NCI-H748 (cell line): ENCODE results near the gene DENND1A.

Experiments
- DNase-seq: peaks from one replicate; lab custom pipeline; 2025; ENCODE audit not compliant: unreplicated experiment; lab: John Stamatoyannopoulos, UW

DENND1A gene

DNA sequence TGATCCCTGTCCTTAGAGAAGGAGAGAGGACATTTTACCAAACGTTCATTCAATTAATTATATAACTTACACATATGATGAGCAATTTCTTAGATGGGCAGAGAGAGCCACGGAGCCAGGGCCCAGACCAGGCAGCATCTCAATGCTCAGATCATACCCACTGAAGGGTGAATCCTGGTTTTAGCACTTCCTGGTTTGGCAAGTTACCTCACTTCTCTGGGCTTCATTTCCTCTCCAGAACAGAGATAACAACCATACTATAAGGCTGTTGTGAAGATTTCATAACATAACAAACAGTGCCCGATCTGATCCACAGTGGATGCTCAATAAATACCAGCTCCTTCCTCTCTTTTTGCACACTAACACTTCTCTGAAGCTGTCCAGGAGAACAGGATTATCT is 271.1 kb downstream of the DENND1A start:
- no peak for DNase-seq

DNA sequence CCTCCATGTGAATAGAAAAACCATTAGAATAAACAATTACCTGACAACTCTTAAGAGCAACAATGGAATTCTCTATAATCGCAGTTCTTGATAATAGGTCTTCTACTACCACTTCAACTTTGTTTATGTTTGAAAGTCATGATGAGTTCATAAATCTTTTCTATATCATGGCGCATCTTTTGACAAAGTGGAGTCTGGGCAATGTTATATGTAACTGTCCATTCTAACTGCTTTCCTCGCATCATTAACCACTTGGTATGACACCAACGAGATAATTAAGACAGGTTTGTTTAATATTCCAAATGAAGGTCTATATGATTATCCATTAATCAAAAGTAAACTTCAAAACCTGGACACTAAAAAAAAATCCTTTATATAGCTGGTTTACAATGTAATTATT is 272.0 kb downstream of the DENND1A start:
- DNase-seq, result peak; percentile 73

DNA sequence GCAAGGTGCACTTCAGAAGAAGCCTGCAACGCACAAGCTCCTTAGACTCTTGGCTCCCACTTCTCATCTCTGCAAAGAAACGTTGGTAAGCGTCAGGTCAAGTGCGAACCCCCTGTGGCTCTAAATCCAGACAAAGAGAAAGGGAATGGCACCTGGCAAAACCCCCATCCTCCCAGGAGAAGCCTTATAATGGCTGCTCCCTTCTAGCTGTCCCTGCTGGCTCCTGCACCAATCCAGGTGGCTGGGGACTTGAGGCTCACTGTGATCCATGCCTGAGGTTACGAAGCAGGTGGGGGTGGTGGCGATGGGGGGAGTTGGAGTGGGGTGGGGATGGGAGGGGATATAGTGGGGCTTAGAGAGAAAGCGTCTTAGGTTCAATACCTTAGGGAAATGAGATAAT is 272.8 kb downstream of the DENND1A start:
- DNase-seq, result no peak

DNA sequence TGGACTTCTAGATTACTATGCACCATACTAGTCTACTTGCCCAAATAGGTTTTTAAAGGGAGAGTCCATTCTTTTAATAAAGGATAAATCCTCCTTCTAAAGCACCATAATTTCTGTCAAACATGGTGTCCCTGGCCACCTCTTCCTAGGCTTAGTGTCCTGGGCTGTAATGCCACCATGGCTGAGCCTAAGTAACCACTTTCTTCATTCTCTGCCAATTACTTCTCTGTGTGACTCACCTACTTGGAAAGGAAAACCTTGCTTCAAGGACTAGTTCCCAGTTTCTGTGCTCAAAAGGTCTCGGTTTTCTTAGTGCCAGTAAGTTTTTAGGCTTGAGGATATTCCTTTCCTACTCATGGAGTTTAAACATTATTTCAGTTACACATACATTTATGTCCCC is 273.4 kb downstream of the DENND1A start:
- no peak for DNase-seq

DNA sequence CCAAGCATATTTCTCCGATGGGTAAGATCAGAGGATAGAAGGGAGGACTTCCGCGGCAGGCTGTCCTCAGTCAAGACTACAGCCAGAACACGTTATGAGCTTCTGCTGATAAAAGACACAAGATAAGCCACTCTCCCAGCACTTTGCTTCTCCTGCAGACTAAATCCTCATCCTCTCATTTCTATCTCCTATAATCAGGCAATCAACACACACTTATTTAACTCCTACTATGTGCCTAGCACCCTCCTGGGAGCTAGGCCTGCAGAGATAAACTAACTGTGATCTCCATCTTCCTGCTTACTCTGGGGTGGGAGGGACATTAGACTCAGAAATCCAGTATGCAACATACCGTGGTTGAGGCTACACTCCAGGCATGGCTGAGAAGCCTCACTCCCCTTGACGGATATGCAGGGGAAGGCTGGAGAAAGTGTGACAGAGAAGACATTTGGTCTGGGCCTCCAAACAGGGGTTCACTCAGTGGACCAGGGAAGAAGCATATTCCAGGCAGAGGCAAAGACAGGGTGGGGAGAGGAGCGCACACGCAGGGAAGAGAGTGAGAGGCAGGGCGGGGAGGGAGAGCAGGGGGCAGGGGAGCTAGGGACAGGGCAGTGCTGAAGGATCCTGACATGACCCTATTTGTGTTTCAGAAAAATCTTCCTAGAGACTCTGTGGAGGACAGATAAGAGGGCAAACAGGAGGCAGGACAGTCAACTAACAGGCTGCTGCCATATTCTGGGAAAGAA is 274.1 kb downstream of the DENND1A start:
- DNase-seq, result no peak

DNA sequence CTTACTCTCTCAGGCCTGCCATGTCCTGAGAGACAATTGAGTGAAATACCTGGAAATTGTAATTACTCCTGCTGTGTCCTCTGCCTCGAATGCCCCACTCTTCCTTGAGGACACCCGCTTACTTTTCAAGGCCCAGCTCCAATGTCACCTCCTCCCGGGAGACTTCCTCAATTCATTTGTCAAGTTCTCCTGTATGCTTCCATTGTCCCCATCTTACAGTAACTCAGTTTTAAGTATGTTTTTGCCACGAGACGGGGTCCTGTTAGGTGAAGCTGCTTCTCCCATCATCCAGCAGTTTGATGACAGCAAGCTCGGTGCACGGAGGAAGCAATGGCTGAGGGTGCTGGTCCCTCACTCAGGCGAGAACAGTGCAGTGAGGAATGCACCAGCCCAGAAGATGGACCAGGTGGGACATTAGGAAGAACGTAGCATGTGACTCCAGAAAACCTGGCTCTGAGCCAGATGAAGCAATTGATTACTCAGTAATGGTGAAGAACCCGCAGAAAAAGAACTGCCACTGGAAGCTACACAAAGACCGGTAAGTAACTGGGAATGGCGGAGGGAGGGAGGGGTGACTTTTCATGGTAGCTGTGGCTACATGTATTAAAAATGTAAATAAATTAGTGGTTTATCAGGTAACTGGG is 274.8 kb downstream of the DENND1A start:
- peak; percentile 45 for DNase-seq

DNA sequence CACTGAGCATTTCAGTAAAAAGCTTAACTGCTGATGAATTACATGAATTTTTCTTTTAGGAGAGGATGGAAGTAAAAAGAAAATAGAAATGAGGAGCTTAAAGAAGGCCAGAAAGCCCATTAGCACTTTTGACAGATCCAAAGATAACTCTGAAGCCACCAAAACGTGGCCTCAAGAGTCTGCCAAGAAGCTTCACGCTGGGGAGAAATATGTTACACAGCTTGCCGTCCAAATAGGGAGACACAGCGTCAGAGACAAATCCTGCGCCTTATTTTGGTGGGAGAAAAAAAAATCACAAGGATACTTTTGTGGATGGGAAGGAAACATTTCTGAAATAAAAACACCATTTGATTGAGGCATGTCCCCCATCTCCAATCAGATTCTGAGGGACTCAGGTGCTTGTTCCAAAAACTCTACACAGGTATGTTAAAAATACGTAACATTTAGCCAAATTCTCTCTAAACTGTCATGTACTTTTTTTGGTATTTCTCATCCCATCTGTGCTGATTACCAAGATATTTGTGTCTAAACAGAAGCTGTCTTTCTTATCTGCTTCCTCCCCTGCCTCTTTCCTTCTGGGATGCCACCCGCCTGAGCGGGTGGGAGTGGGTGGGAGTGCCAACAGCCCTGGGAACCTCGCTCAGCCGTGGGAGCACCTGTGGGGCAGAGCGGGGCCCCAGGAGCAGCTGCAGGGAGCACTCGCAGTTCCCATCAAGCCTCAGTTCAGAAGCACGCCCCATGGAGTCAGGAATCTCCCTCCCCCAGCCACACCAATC is 275.5 kb downstream of the DENND1A start:
- DNase-seq, result no peak

DNA sequence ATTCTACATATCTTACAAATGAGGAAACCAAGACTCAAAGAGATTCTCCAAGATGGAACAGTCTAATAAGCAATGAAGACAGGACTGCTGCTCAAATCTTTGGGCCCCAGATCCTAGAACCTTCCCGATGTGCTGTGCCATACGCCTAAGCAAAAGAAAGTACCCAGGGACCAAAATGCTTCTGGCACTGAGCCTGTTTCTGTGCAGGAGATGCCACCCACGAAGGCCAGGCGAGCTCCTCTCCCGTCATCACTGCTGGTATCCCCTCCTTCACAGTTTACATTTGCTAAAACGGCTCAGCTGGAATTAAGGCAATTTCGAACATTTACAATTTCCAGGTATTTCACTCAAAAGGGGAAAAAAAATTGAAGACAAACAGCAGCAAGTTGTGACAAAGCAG is 277.5 kb downstream of the DENND1A start:
- no peak for DNase-seq

DNA sequence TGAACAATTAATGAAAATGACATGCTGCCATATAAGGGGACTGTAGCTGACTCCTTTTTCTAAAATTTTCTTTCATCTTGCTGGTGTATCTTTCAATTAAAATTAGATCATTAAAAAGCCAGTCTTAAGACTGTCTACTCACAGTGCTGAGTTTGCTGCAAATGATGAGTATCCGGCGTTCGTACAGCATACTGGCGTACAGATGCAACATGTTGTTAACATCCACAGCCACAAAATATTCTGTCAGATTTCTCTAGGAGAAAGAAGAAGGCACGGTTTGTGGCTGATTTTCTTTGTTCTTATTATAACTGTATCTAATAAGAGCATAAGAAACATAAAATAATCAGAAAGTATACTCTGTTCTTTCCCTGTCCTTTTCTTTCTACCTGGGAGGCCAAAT is 278.1 kb downstream of the DENND1A start:
- no peak for DNase-seq

DNA sequence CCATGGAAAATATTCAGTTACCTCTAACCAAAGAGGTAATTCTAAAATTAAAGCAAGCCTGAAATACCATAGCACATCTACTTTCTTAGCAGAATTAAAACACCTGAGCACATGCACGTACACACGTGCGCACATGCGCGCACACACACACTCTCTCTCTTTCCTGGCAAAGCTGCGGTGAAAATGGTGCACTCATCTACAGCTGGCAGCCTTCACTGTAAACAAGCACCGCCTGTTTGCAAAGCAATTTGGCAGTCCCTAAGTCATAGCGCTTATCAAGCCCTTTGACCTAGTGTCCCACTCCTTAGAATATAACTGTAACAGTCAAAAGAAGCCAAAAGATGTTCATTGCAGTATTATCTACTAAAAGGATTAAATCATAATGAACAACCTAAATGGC is 278.7 kb downstream of the DENND1A start:
- DNase-seq, result peak; percentile 63

DNA sequence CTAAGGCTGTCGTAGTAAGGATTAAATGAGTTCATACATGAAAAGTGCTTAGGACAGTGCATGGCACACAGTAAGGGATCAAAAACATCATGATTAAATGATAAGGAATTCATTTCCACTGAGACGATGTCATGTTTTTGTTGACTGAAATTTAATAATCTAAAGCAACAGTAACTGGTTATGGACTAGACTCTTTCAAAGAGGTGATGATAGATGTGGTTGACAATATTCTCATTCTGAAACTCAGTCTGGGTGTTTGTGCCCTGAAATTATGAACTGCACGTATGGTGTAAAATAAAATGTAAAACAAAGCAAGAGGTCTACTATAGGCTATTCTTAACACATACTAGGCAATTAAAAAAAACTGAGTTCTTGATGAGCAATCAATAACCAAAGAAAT is 280.0 kb downstream of the DENND1A start:
- DNase-seq, result no peak

DNA sequence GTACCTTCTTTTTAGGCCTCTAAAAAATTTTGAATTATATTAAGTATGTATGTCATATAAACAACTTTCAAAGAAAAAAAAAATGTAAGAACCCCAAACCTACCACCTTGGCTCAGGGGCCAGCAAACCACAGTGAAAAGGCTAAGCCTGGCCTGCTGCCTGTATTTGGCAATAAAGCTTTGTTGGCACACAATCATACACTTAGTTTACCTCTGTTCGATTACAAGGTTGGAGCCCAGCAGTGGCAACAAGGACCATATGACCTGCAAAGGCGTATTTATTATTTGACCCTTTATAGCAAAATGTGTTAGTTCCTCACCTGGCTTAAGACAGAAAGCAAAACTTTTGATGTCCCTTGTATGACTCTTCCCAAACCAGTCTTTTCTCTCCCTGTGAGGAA is 282.8 kb downstream of the DENND1A start:
- no peak for DNase-seq

DNA sequence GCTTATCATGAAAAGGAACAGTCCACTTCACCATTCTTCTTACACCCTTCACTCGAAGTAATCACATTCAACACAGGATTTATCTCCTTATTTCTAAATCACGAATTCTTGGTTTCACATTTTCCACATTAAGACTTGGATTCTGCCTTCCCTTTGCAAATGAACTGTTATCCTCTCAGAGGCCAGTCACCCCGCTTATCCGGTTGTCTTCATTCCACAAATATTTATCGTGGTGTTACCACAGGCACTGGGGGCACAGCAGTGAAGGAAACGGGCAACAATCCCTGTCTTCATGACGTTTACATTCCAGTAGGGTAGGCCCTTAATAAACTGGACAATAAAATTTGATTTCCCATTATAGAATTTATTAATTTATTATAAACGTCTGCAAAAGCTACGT is 284.2 kb downstream of the DENND1A start:
- DNase-seq, result no peak

DNA sequence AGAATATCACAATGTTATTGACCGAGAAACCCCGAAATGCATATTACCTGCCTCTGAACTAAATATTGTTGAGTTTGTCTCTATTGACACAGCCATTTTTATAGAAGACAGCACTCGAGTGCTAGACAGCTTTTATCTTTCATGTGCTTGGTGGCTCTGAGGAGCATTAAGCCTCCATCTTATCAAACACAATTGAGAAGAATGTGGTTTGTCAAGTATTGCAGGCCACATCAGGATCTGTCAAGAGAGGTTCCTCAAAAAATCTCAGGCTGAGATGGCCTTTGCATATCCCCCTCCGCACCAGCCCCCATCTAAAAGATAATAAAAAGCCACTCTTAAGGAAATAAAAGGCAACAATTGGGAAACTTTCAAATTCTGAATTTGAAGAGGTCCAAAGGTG is 284.8 kb downstream of the DENND1A start:
- DNase-seq, result no peak

DNA sequence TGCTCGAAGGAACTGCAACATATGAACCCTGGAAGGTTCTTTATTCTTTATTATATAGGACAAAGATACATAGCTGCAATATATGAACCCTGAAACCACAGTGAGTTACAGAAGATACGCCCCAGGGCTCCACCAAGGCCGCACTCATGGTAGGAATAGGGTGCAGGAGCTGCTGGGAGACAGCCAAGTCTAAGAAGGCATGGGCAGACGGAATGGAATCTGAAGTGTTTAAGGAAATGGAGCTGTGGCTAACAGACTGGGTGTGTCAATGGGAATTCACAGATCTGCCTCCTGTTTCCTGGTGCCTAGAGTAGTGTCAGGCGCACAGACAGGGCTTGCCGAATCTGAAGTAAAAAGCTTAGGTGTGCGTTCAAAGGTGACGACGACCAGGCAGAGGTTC is 286.4 kb downstream of the DENND1A start:
- DNase-seq, result no peak

DNA sequence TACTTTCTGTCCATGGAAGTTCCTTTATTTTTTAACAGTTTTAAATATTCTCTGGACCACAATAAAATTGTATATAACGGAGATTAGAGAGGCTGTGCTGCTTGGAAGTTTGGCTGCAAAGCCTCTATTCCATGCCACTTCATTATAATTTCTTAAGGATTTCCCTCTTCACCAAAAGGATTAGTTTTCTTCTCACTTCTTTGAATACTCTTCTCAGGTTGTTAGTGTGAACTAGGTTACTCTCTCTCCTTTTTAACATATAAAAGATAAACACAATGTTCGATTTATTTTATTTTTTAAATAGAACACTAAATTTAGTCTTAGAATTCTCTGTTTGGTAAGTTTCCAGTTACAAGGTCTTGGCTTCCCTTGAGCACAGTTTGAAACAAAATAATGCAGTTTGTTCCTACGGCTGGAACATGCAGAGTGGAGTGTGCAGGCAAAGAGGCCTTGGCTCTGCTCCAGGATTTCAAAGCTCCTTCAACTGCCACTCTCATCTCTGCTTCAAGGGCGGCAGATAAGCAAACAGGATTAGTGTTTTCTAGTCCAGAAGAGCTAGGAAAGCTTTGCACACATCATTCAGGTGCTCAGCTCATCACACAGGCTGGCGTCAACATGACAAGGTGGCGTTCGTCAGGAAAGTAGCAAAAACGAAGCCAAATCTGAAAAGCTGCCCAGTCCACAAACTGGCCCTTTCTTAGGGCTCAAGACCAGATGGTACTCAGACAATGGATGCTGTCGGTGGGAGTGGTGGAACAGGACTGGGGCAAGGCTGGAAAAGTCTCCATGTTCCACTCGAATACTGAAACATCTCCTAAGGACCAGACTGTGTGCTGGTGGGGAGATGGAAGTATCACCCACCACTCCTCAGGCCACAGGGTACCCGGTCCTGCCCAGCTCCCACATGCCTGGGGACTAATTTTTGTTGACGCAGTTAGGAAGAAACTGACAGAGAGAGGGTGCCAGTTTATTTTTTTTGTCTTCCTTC is 287.3 kb downstream of the DENND1A start:
- peak; percentile 95 for DNase-seq

DNA sequence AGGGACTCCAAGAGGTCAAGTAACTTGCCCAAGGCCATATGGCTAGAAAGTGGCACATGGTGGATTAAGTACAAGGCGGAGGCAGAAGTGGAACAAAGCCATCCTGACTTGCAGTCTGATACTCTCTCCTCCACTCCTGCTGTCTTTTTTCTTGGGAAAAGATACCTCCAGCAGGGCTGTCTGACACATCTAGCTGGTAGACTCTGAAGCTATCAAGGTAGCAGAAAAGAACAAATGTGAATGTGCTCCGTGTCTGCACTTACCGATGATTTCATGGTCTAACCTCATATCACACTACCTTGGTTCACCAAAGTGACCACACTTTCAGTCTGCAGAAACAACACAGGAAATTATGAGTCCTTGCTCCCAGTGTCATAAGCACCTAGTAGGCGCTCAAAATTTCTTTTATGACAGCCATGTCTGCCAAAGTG is 289.1 kb downstream of the DENND1A start:
- no peak for DNase-seq

DNA sequence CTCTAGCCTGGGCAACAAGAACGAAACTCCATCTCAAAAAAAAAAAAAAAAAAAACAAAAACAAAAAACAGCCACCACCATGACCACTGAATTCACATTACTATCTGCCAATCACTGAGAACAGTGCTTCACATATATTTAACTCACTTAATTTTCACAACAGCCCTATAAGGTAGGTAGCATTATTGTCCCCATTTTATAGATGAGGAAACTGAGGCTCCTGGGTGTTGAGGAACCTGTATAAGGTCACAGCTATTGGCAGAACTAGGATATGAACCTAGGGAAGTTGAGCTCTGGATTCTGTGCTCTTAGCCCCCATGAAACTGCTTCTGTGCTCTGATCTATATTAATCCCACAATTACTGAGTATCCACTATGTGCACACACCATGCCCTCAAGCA is 290.2 kb downstream of the DENND1A start:
- no peak for DNase-seq

DNA sequence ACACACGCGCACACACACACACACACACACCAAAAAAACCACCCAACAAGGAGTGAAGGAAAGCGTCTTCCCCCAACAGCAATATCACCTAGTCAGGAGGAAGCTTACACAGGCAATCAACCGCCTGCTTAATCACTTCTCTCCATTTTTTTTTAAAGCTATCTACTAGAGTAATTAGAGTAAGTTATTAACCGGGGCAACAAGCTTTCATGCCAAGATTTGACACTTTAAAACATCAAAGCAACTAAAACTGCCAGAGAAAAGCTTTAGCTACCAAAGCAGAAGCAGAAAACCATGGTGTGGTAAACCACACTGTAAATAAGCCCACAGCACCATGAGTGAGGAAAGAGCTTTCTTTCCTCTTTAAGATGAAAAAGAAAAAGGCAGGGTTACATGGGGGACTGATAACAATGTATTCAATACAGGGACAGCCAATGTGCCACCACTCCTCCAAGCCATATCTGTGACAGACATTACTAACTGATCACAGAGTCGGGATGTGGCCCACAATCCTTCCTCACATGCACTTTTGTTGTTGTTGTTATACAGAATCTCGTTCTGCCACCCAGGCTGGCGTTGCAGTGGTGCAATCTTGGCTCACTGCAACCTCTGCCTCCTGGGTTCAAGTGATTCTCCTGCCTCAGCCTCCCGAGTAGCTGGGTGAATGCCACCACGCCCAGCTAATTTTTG is 291.8 kb downstream of the DENND1A start:
- no peak for DNase-seq

DNA sequence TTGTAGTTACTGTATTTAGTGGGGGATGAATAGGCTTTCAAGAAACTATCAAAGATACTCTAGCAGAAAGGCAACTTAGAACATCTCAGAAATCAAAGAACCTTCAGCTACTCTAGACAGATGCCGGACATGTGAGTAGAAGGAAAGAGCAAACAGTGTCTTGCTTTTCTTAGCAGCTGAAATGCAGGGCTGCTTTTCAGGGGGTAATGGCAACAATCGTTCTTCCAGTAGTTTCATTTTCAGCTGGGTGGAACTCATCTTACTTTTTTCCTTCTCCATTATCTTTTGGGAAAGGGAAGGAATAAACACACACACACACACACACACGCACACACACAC is 292.4 kb downstream of the DENND1A start:
- no peak for DNase-seq
